Measurements from ENCODE around the gene RARG.

The RARG gene

GRCh38 chr12:53235742-53236442 lies 3.9 kb upstream of the RARG start:
- ATAC-seq: no peak
- TF ChIP-seq BACH2 (CRISPR knock-in tag; IDR thresholded peaks at IDR 0.05; ENCODE audit: borderline replicate concordance) (no peak), ZFP3 (CRISPR knock-in tag; IDR thresholded peaks at IDR 0.05) (no peak), ESRRG (CRISPR knock-in tag; IDR thresholded peaks at IDR 0.05) (no peak), CSRNP3 (CRISPR knock-in tag; IDR thresholded peaks at IDR 0.05) (no peak)

GRCh38 chr12:53235164-53235563 lies 3.2 kb upstream of the RARG start:
- TF ChIP-seq ISL1 (CRISPR knock-in tag; IDR thresholded peaks at IDR 0.05) (no peak), TSHZ2 (CRISPR knock-in tag; IDR thresholded peaks at IDR 0.05) (no peak), CREB5 (CRISPR knock-in tag; IDR thresholded peaks at IDR 0.05; ENCODE audit: low read depth) (no peak), POU6F1 (CRISPR knock-in tag; IDR thresholded peaks at IDR 0.05; ENCODE audit: borderline replicate concordance, low read depth) (no peak), RARB (CRISPR knock-in tag; IDR thresholded peaks at IDR 0.05) (no peak), PATZ1 (CRISPR knock-in tag; IDR thresholded peaks at IDR 0.05; ENCODE audit: borderline replicate concordance) (no peak)
- no peak for ATAC-seq

GRCh38 chr12:53234271-53234914 lies 2.4 kb upstream of the RARG start:
- ATAC-seq: peak; percentile 9; the same call in 1 of the 3 replicates
- TF ChIP-seq PPARA (CRISPR knock-in tag; IDR thresholded peaks at IDR 0.05; ENCODE audit: borderline replicate concordance): no peak
- no peak for TF ChIP-seq CSRNP3 (CRISPR knock-in tag; IDR thresholded peaks at IDR 0.05)
- no peak for TF ChIP-seq BACH2 (CRISPR knock-in tag; IDR thresholded peaks at IDR 0.05; ENCODE audit: borderline replicate concordance)
- no peak for TF ChIP-seq ISL1 (CRISPR knock-in tag; IDR thresholded peaks at IDR 0.05)
- TF ChIP-seq POU6F1 (CRISPR knock-in tag; IDR thresholded peaks at IDR 0.05; ENCODE audit: borderline replicate concordance, low read depth): no peak
- TF ChIP-seq ESRRG (CRISPR knock-in tag; IDR thresholded peaks at IDR 0.05): no peak
- no peak for TF ChIP-seq CREB5 (CRISPR knock-in tag; IDR thresholded peaks at IDR 0.05; ENCODE audit: low read depth)
- TF ChIP-seq ARNTL (CRISPR knock-in tag; IDR thresholded peaks at IDR 0.05; ENCODE audit: borderline replicate concordance, low read depth): no peak
- no peak for TF ChIP-seq TOX (CRISPR knock-in tag; IDR thresholded peaks at IDR 0.05; ENCODE audit: borderline replicate concordance)
- TF ChIP-seq ZFP3 (CRISPR knock-in tag; IDR thresholded peaks at IDR 0.05): no peak
- no peak for TF ChIP-seq CSDC2 (CRISPR knock-in tag; IDR thresholded peaks at IDR 0.05)
- TF ChIP-seq OSR1 (CRISPR knock-in tag; IDR thresholded peaks at IDR 0.05): no peak
- TF ChIP-seq ZNF70 (CRISPR knock-in tag; IDR thresholded peaks at IDR 0.05): no peak
- TF ChIP-seq SNAI2 (CRISPR knock-in tag; IDR thresholded peaks at IDR 0.05): no peak
- TF ChIP-seq TCF4 (CRISPR knock-in tag; IDR thresholded peaks at IDR 0.05; ENCODE audit: borderline replicate concordance): no peak

Measured in SK-N-SH treated with all-trans-retinoic acid at 6 μM for 48 hours (cell line).